Right atrium auricular region (tissue), 2 donors: ENCODE measurements around the gene PDE8B. TPM values are rescaled to one million over a fixed set of nuclear protein-coding genes. Genes with fewer than 3 reads are reported as not detected.

Source experiments
- DNase-seq: peaks from one replicate; pipeline ENCODE4 v3.0.0-alpha.2; 2019; ENCODE audit warnings: low spot score
- H3K27ac ChIP-seq, 2 donors: fragments of 200-600 bp; sonication (generic); 1 replicate in 1 of 2; 2 replicates in 1 of 2; pipeline ENCODE4 v1.5.1; 2016 to 2019
- H3K27me3 ChIP-seq, 2 donors: fragments of 200-600 bp; sonication (generic); one replicate each; pipeline versions ENCODE4 v1.5.1 to v1.6.0; 2017 to 2019
- H3K36me3 ChIP-seq: fragments of 200-600 bp; sonication (generic); one replicate; pipeline ENCODE4 v1.5.1; 2016
- H3K4me1 ChIP-seq, 2 donors: fragments of 200-600 bp; sonication (generic); one replicate each; pipeline versions ENCODE4 v1.5.1 to v1.6.0; 2017 to 2019
- H3K4me3 ChIP-seq, 2 donors: fragments of 200-600 bp; sonication (generic); 1 replicate in 1 of 2; 2 replicates in 1 of 2; pipeline ENCODE4 v1.5.1; 2017 to 2019; ENCODE audit warnings: mild to moderate bottlenecking in 1 of 2, moderate library complexity in 1 of 2
- H3K9me3 ChIP-seq, 2 donors: fragments of 200-600 bp; sonication (generic); one replicate each; pipeline ENCODE4 v1.5.1; 2019
- CTCF ChIP-seq, 2 donors: fragments of 200-600 bp; sonication (generic); IDR thresholded peaks; one replicate each; pipeline ENCODE4 v1.5.1; 2019; ENCODE audit warnings: antibody characterized with exemption in 2 of 2
- total RNA-seq, 2 donors: library from RNA; depleted of rRNA; stranded (reverse); fragments of >200 nt; gene quantifications; one replicate each; pipeline ENCODE4 v1.1.0, GENCODE V29; 2016

Gene PDE8B
- total RNA-seq, 2 donors from 2014 or later: 22.2 to 64.5 TPM

- H3K4me3 ChIP-seq: no peak overlapping the region
- no peak for DNase-seq
- TF ChIP-seq CTCF (IDR thresholded peaks at IDR 0.05): no peak
- no peaks in the 10 kb centered on the region for H3K9me3 ChIP-seq
- H3K27me3 ChIP-seq: no peaks in the 10 kb centered on the region
- H3K36me3 ChIP-seq: peaks cover 65% of the 10 kb centered on the region
- no peaks in the 10 kb centered on the region for H3K4me1 ChIP-seq
- no peak overlapping the region for H3K27ac ChIP-seq
These were observed 216.2 kb downstream of the PDE8B start for GRCh38 chr5:77426670-77427069.

- no peak for DNase-seq
- peak overlapping the region in 1 of 2 donors; percentile 9 for H3K27ac ChIP-seq
- no peak overlapping the region for H3K4me3 ChIP-seq
- no peak for TF ChIP-seq CTCF (IDR thresholded peaks at IDR 0.05)
- H3K9me3 ChIP-seq: no peaks in the 10 kb centered on the region
- peaks cover 65% of the 10 kb centered on the region for H3K36me3 ChIP-seq
- H3K4me1 ChIP-seq: no peaks in the 10 kb centered on the region
- H3K27me3 ChIP-seq: no peaks in the 10 kb centered on the region
These were observed 217.5 kb downstream of the PDE8B start for GRCh38 chr5:77427998-77428397.

- no peak for DNase-seq
- no peaks in the 10 kb centered on the region for H3K27me3 ChIP-seq
- H3K9me3 ChIP-seq: no peaks in the 10 kb centered on the region
- H3K27ac ChIP-seq: peak overlapping the region in 1 of 2 donors; percentile 9
- peaks cover 69% of the 10 kb centered on the region for H3K36me3 ChIP-seq
- no peaks in the 10 kb centered on the region for H3K4me1 ChIP-seq
- TF ChIP-seq CTCF (IDR thresholded peaks at IDR 0.05): no peak
- H3K4me3 ChIP-seq: no peak overlapping the region
These were observed 218.0 kb downstream of the PDE8B start for GRCh38 chr5:77428526-77428925.

GRCh38 chr5:77430726-77431125 is 220.2 kb downstream of the PDE8B start:
- no peak for DNase-seq
- Histone ChIP-seq H3K27ac (no peak overlapping the region), H3K36me3 (peaks cover 79% of the 10 kb centered on the region)

GRCh38 chr5:77431286-77431685 is 220.8 kb downstream of the PDE8B start:
- Histone ChIP-seq H3K27ac (no peak overlapping the region), H3K4me1 (no peaks in the 10 kb centered on the region), H3K9me3 (no peaks in the 10 kb centered on the region), H3K4me3 (no peak overlapping the region), H3K36me3 (peaks cover 74% of the 10 kb centered on the region), H3K27me3 (no peaks in the 10 kb centered on the region)
- TF ChIP-seq CTCF (IDR thresholded peaks at IDR 0.05): no peak
- DNase-seq: no peak

More at GRCh38 chr5:77430726-77431125, 220.2 kb downstream of the PDE8B start:
- no peaks in the 10 kb centered on the region for H3K27me3 ChIP-seq
- no peaks in the 10 kb centered on the region for H3K9me3 ChIP-seq
- no peak overlapping the region for H3K4me3 ChIP-seq
- H3K4me1 ChIP-seq: no peaks in the 10 kb centered on the region
- no peak for TF ChIP-seq CTCF (IDR thresholded peaks at IDR 0.05)

GRCh38 chr5:77431719-77432118 is 221.2 kb downstream of the PDE8B start:
- DNase-seq: no peak
- Histone ChIP-seq H3K27me3 (no peaks in the 10 kb centered on the region), H3K27ac (no peak overlapping the region), H3K9me3 (no peaks in the 10 kb centered on the region), H3K36me3 (peaks cover 71% of the 10 kb centered on the region), H3K4me3 (no peak overlapping the region), H3K4me1 (no peaks in the 10 kb centered on the region)
- TF ChIP-seq CTCF (IDR thresholded peaks at IDR 0.05): no peak
